Lung (tissue), 12 donors: ENCODE measurements around the gene BRI3. TPM values are rescaled to one million over a fixed set of nuclear protein-coding genes. Genes with fewer than 3 reads are reported as not detected.

Experiments used
- ATAC-seq: fragments of 200-7000 bp; cut with Tn5 transposase; one replicate; pipeline ENCODE4 v1.9.1; 2020; ENCODE audit warnings: moderate number of reproducible peaks; ENCODE audit not compliant: insufficient read depth, low FRiP score
- DNase-seq, 3 donors: peaks; one replicate each; pipeline ENCODE4 v3.0.0-alpha.2; 2013 to 2017
- H3K27ac ChIP-seq, 2 donors: one replicate each; pipeline ENCODE4 v1.5.1; 2013; ENCODE audit warnings: mild to moderate bottlenecking in 2 of 2, moderate library complexity in 2 of 2, control low read depth in 1 of 2, inconsistent platforms in 1 of 2, low read depth in 1 of 2, low read length in 1 of 2
- H3K27me3 ChIP-seq, 3 donors: one replicate each; pipeline ENCODE4 v1.5.1; 2013; ENCODE audit warnings: low read length in 2 of 3; ENCODE audit not compliant: control insufficient read depth in 3 of 3, insufficient read depth in 3 of 3
- H3K36me3 ChIP-seq, 4 donors: one replicate each; pipeline ENCODE4 v1.5.1; 2013; ENCODE audit warnings: low read length in 4 of 4, mild to moderate bottlenecking in 1 of 4, moderate library complexity in 1 of 4; ENCODE audit not compliant: control insufficient read depth in 4 of 4, insufficient read depth in 4 of 4
- H3K4me1 ChIP-seq, 5 donors: one replicate each; pipeline ENCODE4 v1.5.1; 2013; ENCODE audit warnings: low read length in 5 of 5, mild to moderate bottlenecking in 2 of 5, moderate library complexity in 1 of 5; ENCODE audit not compliant: control insufficient read depth in 5 of 5, insufficient read depth in 5 of 5
- H3K4me3 ChIP-seq: one replicate; pipeline ENCODE4 v1.5.1; 2013; ENCODE audit warnings: mild to moderate bottlenecking, control low read depth, moderate library complexity
- H3K9ac ChIP-seq, 2 donors: one replicate each; pipeline ENCODE4 v1.5.1; 2013; ENCODE audit warnings: low read length in 2 of 2, control low read depth in 1 of 2; ENCODE audit not compliant: insufficient read depth in 1 of 2
- H3K9me3 ChIP-seq, 4 donors: one replicate each; pipeline ENCODE4 v1.5.1; 2013; ENCODE audit warnings: low read length in 3 of 4, mild to moderate bottlenecking in 1 of 4, moderate library complexity in 1 of 4; ENCODE audit not compliant: control insufficient read depth in 4 of 4, insufficient read depth in 3 of 4
- WGBS, 2 donors: extraction: QIAGEN DNeasy Blood & Tissue Kit; methylation state at CpG; one replicate each; pipeline ENCODE4 v1.1.7; 2013; 5-methylcytosine and 5-hydroxymethylcytosine counted together
- polyA plus RNA-seq, 2 donors: library from polyadenylated mRNA; stranded (reverse); fragments of 200-250 nt; gene quantifications; one replicate each; pipeline ENCODE4 v1.2.1, GENCODE V29; 2013
- total RNA-seq, 2 donors: library from RNA; depleted of rRNA in 1 of 2; stranded (reverse); fragments of >200 nt in 1 of 2; gene quantifications; one replicate each; pipeline ENCODE4 v1.2.1, GENCODE V29; 2014 to 2021
- TF ChIP-seq, protein P1 (sequence below): IDR thresholded peaks from 2 replicates; pipeline ENCODE4 v1.5.1; 2012; ENCODE audit warnings: mild to moderate bottlenecking; ENCODE audit errors: control extremely low read depth, extremely low read depth
- donor health status: control.
- donor health status: control.
- donor health status: Bipolar disorder and iron deficiency.
- donor health status: healthy.
- donor health status: DM: yes; HTN: yes; CAD: no.

BRI3 gene
- total and polyA plus RNA-seq, 4 donors, result 99.7 to 615 (median 439) TPM

DNA sequence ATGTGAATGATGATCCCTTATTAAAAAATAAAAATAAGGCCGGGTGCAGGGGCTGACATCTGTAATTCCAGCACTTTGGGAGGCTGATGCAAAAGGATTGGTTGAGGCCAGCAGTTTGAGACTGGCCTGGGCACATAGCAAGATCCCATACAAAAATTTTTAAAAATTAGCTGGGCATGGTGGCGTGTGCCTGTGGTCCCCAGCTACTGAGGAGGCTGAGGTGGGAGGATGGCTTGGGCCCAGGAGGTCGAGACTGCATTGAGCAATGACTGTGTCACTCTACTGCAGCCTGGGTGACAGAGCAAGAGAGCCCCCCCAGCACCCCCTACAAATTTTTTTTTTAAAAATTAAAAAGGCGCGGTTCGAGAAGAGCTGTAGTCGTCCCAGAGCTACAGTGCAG, 1.2 kb upstream of the BRI3 start:
- whole genome bisulfite sequencing, 2 donors, result 48 to 54% methylated on average over 7 of the region's 7 CpGs
- no peak overlapping the region for H3K4me3 ChIP-seq
- no peaks in the 10 kb centered on the region for H3K9me3 ChIP-seq
- no peak for ATAC-seq
- DNase-seq, result no peak
- no peaks in the 10 kb centered on the region for H3K27me3 ChIP-seq
- H3K27ac ChIP-seq, result peak overlapping the region in 1 of 2 donors; percentile 93
- TF ChIP-seq, protein P1, sequence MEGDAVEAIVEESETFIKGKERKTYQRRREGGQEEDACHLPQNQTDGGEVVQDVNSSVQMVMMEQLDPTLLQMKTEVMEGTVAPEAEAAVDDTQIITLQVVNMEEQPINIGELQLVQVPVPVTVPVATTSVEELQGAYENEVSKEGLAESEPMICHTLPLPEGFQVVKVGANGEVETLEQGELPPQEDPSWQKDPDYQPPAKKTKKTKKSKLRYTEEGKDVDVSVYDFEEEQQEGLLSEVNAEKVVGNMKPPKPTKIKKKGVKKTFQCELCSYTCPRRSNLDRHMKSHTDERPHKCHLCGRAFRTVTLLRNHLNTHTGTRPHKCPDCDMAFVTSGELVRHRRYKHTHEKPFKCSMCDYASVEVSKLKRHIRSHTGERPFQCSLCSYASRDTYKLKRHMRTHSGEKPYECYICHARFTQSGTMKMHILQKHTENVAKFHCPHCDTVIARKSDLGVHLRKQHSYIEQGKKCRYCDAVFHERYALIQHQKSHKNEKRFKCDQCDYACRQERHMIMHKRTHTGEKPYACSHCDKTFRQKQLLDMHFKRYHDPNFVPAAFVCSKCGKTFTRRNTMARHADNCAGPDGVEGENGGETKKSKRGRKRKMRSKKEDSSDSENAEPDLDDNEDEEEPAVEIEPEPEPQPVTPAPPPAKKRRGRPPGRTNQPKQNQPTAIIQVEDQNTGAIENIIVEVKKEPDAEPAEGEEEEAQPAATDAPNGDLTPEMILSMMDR, result no peak
- peaks cover 0 to 43% (median 18%) of the 10 kb centered on the region in 5 donors for H3K4me1 ChIP-seq
- no peak overlapping the region for H3K9ac ChIP-seq
- H3K36me3 ChIP-seq, result peaks cover 0 to 8% (median 0%) of the 10 kb centered on the region in 4 donors

DNA sequence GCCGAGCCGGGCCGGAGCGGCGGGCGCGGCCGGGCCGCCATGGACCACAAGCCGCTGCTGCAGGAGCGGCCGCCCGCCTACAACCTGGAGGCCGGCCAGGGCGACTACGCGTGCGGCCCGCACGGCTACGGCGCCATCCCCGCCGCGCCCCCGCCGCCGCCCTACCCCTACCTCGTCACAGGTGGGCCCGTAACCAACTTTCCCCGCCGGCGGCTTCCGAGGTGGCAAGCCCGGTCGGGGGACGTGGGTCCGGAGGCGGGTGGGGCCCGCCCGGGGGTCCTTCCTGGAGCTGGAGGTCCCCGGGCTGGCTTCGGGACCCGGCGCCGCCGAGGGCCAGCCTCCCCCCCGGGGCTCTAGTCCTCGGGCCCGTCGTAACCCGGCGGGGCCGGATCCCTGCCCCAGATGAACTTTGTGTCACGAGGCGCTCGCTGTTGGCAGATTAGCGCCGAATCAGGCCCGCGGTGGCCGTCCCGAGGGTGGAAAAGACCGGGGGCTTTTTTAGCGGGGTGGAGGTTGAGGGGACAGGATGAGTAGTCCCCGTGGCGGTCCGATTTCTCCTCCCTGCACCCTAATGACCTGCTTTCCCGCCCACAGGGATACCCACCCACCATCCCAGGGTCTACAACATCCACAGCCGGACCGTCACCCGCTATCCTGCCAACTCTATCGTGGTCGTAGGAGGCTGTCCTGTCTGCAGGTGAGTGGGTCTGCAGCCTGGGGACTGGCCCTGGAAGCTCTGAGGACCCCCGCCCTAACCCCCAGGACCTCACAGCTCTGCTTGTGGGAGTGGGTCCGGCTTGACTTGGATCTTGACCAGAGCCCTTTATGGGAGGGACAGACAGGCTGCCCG, 496 bp downstream of the BRI3 start:
- Histone ChIP-seq H3K9ac (peak overlapping the region in 1 of 2 donors; percentile 74), H3K4me3 (peak overlapping the region; percentile 95), H3K27ac (peak overlapping the region; percentile 95 to 97), H3K4me1 (peaks cover 0 to 52% (median 16%) of the 10 kb centered on the region in 5 donors), H3K9me3 (no peaks in the 10 kb centered on the region), H3K27me3 (no peaks in the 10 kb centered on the region), H3K36me3 (peaks cover 0 to 17% (median 0%) of the 10 kb centered on the region in 4 donors)
- 2 to 5% methylated on average over 37 to 77 of the region's 77 CpGs for WGBS, 2 donors
- TF ChIP-seq, protein P1, result no peak
- ATAC-seq (no peak), DNase-seq (peak; percentile 16 to 30 (median 24))

DNA sequence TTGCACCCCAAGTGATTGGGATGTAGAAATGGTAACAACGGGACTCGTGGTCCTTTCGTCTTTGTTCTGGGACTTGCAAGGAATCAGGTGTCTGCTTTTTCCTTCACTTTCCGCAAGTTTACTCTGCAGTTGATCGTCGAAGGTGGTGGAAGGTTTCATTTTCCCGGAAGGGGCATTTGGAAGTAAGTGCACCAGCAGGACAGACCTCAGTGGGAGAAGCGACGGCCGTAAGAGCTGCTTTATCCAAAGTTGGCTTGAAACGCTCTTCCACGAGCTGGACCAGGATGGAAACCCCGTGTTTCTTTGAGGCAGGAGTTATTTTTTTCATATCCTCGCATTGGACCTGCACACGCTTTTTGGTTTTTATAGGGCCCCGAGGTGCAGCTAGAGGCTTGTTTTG, 1.2 kb downstream of the BRI3 start:
- no peak for DNase-seq
- ATAC-seq, result no peak
- Histone ChIP-seq H3K27me3 (no peaks in the 10 kb centered on the region), H3K36me3 (peaks cover 0 to 23% (median 0%) of the 10 kb centered on the region in 4 donors), H3K9ac (peak overlapping the region in 1 of 2 donors; percentile 74), H3K27ac (peak overlapping the region; percentile 95 to 97), H3K9me3 (no peaks in the 10 kb centered on the region), H3K4me3 (peak overlapping the region; percentile 95), H3K4me1 (peaks cover 0 to 52% (median 20%) of the 10 kb centered on the region in 5 donors)
- 30 to 34% methylated on average over 16 of the region's 16 CpGs for WGBS, 2 donors
- TF ChIP-seq, protein P1, result no peak
